ENCODE results near the gene NKAPL. TPM values are rescaled to one million over a fixed set of nuclear protein-coding genes. Genes with fewer than 3 reads are reported as not detected.

Gene NKAPL
- total and polyA plus RNA-seq, 4 experiments from 2014 or later, result 0.15 to 0.33 TPM; not detected in 2

- Histone ChIP-seq H3K27ac (ENCODE audit: low read depth, low read length) (no peak overlapping the region), H3K4me3 (ENCODE audit: low read length in 2 of 2) (no peak overlapping the region), H3K36me3 (ENCODE audit: insufficient read depth, low read length) (no peaks in the 10 kb centered on the region), H3K27me3 (ENCODE audit: insufficient read depth, low read length) (no peaks in the 10 kb centered on the region), H3K4me1 (ENCODE audit: insufficient read depth, low read length) (peaks cover 18% of the 10 kb centered on the region), H3K9me3 (ENCODE audit: control insufficient read depth in 1 of 2, low read length in 2 of 2) (no peaks in the 10 kb centered on the region)
- intact Hi-C loops (cut with micrococcal nuclease), result no loop called here
- no peak overlapping the region for H3K4me3 Mint-ChIP-seq
- H3K9me3 Mint-ChIP-seq, result peaks cover 0 to 9% (median 0%) of the 10 kb centered on the region in 8 donors
- peaks cover 2 to 6% of the 10 kb centered on the region in 2 donors for H3K27me3 Mint-ChIP-seq
- no peak for DNase-seq
- no peak overlapping the region for H3K27ac Mint-ChIP-seq
- peaks cover 0 to 7% (median 7%) of the 10 kb centered on the region in 4 donors for H3K4me1 Mint-ChIP-seq
- CTCF ChIA-PET (ENCODE audit: partially characterized antibody), result no interaction called here
- H3K36me3 Mint-ChIP-seq, result no peaks in the 10 kb centered on the region
- POLR2A ChIA-PET (ENCODE audit: partially characterized antibody), result interaction anchor here (6.4 kb wide), 1 partner anchor 12 kb away, joined by 111 read pairs; the partner anchor contains the start of gene ZKSCAN4
Observed at GRCh38 chr6:28263922-28264321, 4.8 kb downstream of the NKAPL start.

- H3K27ac Mint-ChIP-seq, result no peak overlapping the region
- POLR2A ChIA-PET (ENCODE audit: partially characterized antibody), result interaction anchor here (2.5 to 6.4 kb wide), 2 partner anchors 13 to 17 kb away, joined by 7 to 111 read pairs; partner anchors contain the start of gene ZKSCAN4
- no peaks in the 10 kb centered on the region for H3K27me3 ChIP-seq (ENCODE audit: insufficient read depth, low read length)
- CTCF ChIA-PET (ENCODE audit: partially characterized antibody), result interaction anchor here (5.1 kb wide), 1 partner anchor 90 kb away, joined by 31 read pairs; no protein-coding TSS in a partner anchor
- no peak overlapping the region for H3K27ac ChIP-seq (ENCODE audit: low read depth, low read length)
- peak overlapping the region in 1 of 8 donors; percentile 8 for H3K4me3 Mint-ChIP-seq
- no peak for DNase-seq
- H3K4me1 ChIP-seq (ENCODE audit: insufficient read depth, low read length), result peaks cover 18% of the 10 kb centered on the region
- H3K4me3 ChIP-seq (ENCODE audit: low read length in 2 of 2), result no peak overlapping the region
- H3K36me3 Mint-ChIP-seq, result peaks cover 0 to 2% of the 10 kb centered on the region in 2 donors
- peaks cover 0 to 9% (median 7%) of the 10 kb centered on the region in 4 donors for H3K4me1 Mint-ChIP-seq
- H3K36me3 ChIP-seq (ENCODE audit: insufficient read depth, low read length), result no peaks in the 10 kb centered on the region
- H3K9me3 Mint-ChIP-seq, result peaks cover 0 to 5% (median 0%) of the 10 kb centered on the region in 8 donors
- intact Hi-C loops (cut with micrococcal nuclease), result loop anchor here (5.0 kb wide), 1 partner anchor 123 kb away; the partner anchor contains the start of gene ZKSCAN8
- H3K27me3 Mint-ChIP-seq, result peaks cover 2 to 6% of the 10 kb centered on the region in 2 donors
- H3K9me3 ChIP-seq (ENCODE audit: control insufficient read depth in 1 of 2, low read length in 2 of 2), result no peaks in the 10 kb centered on the region
Observed at GRCh38 chr6:28264834-28265401, 5.8 kb downstream of the NKAPL start.

- H3K9me3 ChIP-seq (ENCODE audit: control insufficient read depth in 1 of 2, low read length in 2 of 2), result no peaks in the 10 kb centered on the region
- no peak overlapping the region for H3K27ac Mint-ChIP-seq
- H3K4me1 ChIP-seq (ENCODE audit: insufficient read depth, low read length), result peaks cover 18% of the 10 kb centered on the region
- peaks cover 4 to 15% (median 11%) of the 10 kb centered on the region in 4 donors for H3K4me1 Mint-ChIP-seq
- no peaks in the 10 kb centered on the region for H3K9me3 Mint-ChIP-seq
- ChIA-PET POLR2A (ENCODE audit: partially characterized antibody) (interaction anchor here (0.8 to 6.4 kb wide), 25 partner anchors 11 to 1947 kb away, joined by 3 to 111 read pairs (median 4); partner anchors contain the start of genes PGBD1, TRIM27, ZKSCAN3 and ZKSCAN4), CTCF (ENCODE audit: partially characterized antibody) (interaction anchor here (0.9 to 5.1 kb wide), 12 partner anchors 8 to 162 kb away, joined by 4 to 31 read pairs (median 4); partner anchors contain the start of genes NKAPL, ZKSCAN4, ZSCAN16 and ZSCAN31)
- H3K4me3 Mint-ChIP-seq, result no peak overlapping the region
- peak overlapping the region; percentile 90 to 94 for H3K4me3 ChIP-seq (ENCODE audit: low read length in 2 of 2)
- peaks cover 0 to 8% of the 10 kb centered on the region in 2 donors for H3K36me3 Mint-ChIP-seq
- H3K36me3 ChIP-seq (ENCODE audit: insufficient read depth, low read length), result peaks cover under 1% of the 10 kb centered on the region
- H3K27ac ChIP-seq (ENCODE audit: low read depth, low read length), result peak overlapping the region; percentile 70
- H3K27me3 Mint-ChIP-seq, result peaks cover 0 to 3% of the 10 kb centered on the region in 2 donors
- intact Hi-C loops (cut with micrococcal nuclease), result loop anchor here (5.0 kb wide), 1 partner anchor 124 kb away; the partner anchor contains the start of gene ZKSCAN8
- H3K27me3 ChIP-seq (ENCODE audit: insufficient read depth, low read length), result no peaks in the 10 kb centered on the region
- no peak for DNase-seq
Observed at GRCh38 chr6:28266563-28266961, 7.5 kb downstream of the NKAPL start.

GRCh38 chr6:28266962-28267694 lies 8.0 kb downstream of the NKAPL start, which contains the start of gene ZSCAN26:
Gene ZSCAN26 (plus strand): TSS chr6:28267143. CDS start chr6:28271920, 4,777 bp downstream.
- peak within 1 kb of the TSS in 1 of 8 donors; percentile 12 for H3K4me3 Mint-ChIP-seq

GRCh38 chr6:28267695-28268059 lies 8.6 kb downstream of the NKAPL start:
- H3K9me3 ChIP-seq (ENCODE audit: control insufficient read depth in 1 of 2, low read length in 2 of 2), result no peaks in the 10 kb centered on the region
- POLR2A ChIA-PET (ENCODE audit: partially characterized antibody), result interaction anchor here (0.7 to 6.4 kb wide), 20 partner anchors 10 to 1016 kb away, joined by 3 to 111 read pairs (median 6); partner anchors contain the start of genes PGBD1, ZKSCAN4, ZKSCAN8 and ZNF165
- peak overlapping the region; percentile 90 to 94 for H3K4me3 ChIP-seq (ENCODE audit: low read length in 2 of 2)
- H3K27ac ChIP-seq (ENCODE audit: low read depth, low read length), result peak overlapping the region; percentile 70
- intact Hi-C loops (cut with micrococcal nuclease), result loop anchor here (1.0 to 5.0 kb wide), 6 partner anchors 15 to 187 kb away; partner anchors contain the start of genes ZKSCAN3, ZKSCAN4, ZKSCAN8 and ZNF165
- peaks cover 4 to 15% (median 11%) of the 10 kb centered on the region in 4 donors for H3K4me1 Mint-ChIP-seq
- H3K27me3 ChIP-seq (ENCODE audit: insufficient read depth, low read length), result no peaks in the 10 kb centered on the region
- H3K27ac Mint-ChIP-seq, result no peak overlapping the region
- peaks cover 12% of the 10 kb centered on the region for H3K36me3 ChIP-seq (ENCODE audit: insufficient read depth, low read length)
- H3K36me3 Mint-ChIP-seq, result peaks cover 11 to 18% of the 10 kb centered on the region in 2 donors
- no peaks in the 10 kb centered on the region for H3K9me3 Mint-ChIP-seq
- CTCF ChIA-PET (ENCODE audit: partially characterized antibody), result interaction anchor here (0.6 to 5.1 kb wide), 9 partner anchors 9 to 163 kb away, joined by 3 to 31 read pairs (median 4); partner anchors contain the start of genes NKAPL, ZKSCAN4 and ZKSCAN8
- DNase-seq, result no peak
- H3K4me3 Mint-ChIP-seq, result no peak overlapping the region
- H3K27me3 Mint-ChIP-seq, result no peaks in the 10 kb centered on the region
- peaks cover 18% of the 10 kb centered on the region for H3K4me1 ChIP-seq (ENCODE audit: insufficient read depth, low read length)

More at GRCh38 chr6:28266962-28267694, 8.0 kb downstream of the NKAPL start, which contains the start of gene ZSCAN26:
- H3K27ac ChIP-seq (ENCODE audit: low read depth, low read length), result peak within 1 kb of the TSS; percentile 70
- H3K4me1 ChIP-seq (ENCODE audit: insufficient read depth, low read length), result peaks cover 18% of the 10 kb centered on the region
- DNase-seq, result peak; percentile 86 to 90 (median 88)
- peaks cover 0 to under 1% of the 10 kb centered on the region in 2 donors for H3K27me3 Mint-ChIP-seq
- peak within 1 kb of the TSS; percentile 90 to 94 for H3K4me3 ChIP-seq (ENCODE audit: low read length in 2 of 2)
- no peaks in the 10 kb centered on the region for H3K9me3 Mint-ChIP-seq
- ChIA-PET POLR2A (ENCODE audit: partially characterized antibody) (interaction anchor here (0.6 to 6.4 kb wide), 30 partner anchors 10 to 1947 kb away, joined by 3 to 111 read pairs (median 4); partner anchors contain the start of genes PGBD1, TRIM27, ZKSCAN3 and ZKSCAN4), CTCF (ENCODE audit: partially characterized antibody) (interaction anchor here (0.6 to 5.1 kb wide), 14 partner anchors 8 to 162 kb away, joined by 3 to 31 read pairs (median 4); partner anchors contain the start of genes NKAPL, ZKSCAN4, ZKSCAN8 and ZSCAN16)
- peaks cover 5 to 12% of the 10 kb centered on the region in 2 donors for H3K36me3 Mint-ChIP-seq
- H3K9me3 ChIP-seq (ENCODE audit: control insufficient read depth in 1 of 2, low read length in 2 of 2), result no peaks in the 10 kb centered on the region
- intact Hi-C loops (cut with micrococcal nuclease), result loop anchor here (1.0 to 5.0 kb wide), 6 partner anchors 15 to 187 kb away; partner anchors contain the start of genes ZKSCAN3, ZKSCAN4, ZKSCAN8 and ZNF165
- H3K4me1 Mint-ChIP-seq, result peaks cover 4 to 15% (median 11%) of the 10 kb centered on the region in 4 donors
- H3K27ac Mint-ChIP-seq, result no peak within 1 kb of the TSS
- H3K27me3 ChIP-seq (ENCODE audit: insufficient read depth, low read length), result no peaks in the 10 kb centered on the region
- H3K36me3 ChIP-seq (ENCODE audit: insufficient read depth, low read length), result peaks cover 6% of the 10 kb centered on the region

- peaks cover 18% of the 10 kb centered on the region for H3K4me1 ChIP-seq (ENCODE audit: insufficient read depth, low read length)
- intact Hi-C loops (cut with micrococcal nuclease), result loop anchor here (5.0 kb wide), 1 partner anchor 127 kb away; the partner anchor contains the start of gene ZKSCAN8
- Mint-ChIP-seq H3K36me3 (peaks cover 23 to 35% of the 10 kb centered on the region in 2 donors), H3K4me3 (no peak overlapping the region), H3K4me1 (peaks cover 4 to 15% (median 11%) of the 10 kb centered on the region in 4 donors), H3K27me3 (no peaks in the 10 kb centered on the region), H3K27ac (peak overlapping the region in 1 of 7 donors; percentile 66), H3K9me3 (no peaks in the 10 kb centered on the region)
- DNase-seq, result no peak
- H3K27me3 ChIP-seq (ENCODE audit: insufficient read depth, low read length), result no peaks in the 10 kb centered on the region
- H3K4me3 ChIP-seq (ENCODE audit: low read length in 2 of 2), result no peak overlapping the region
- ChIA-PET POLR2A (ENCODE audit: partially characterized antibody) (interaction anchor here (1.9 to 3.7 kb wide), 2 partner anchors 66 to 130 kb away, joined by 5 to 53 read pairs; partner anchors contain the start of genes ZKSCAN8 and ZSCAN31), CTCF (ENCODE audit: partially characterized antibody) (interaction anchor here (1.1 to 5.1 kb wide), 3 partner anchors 10 to 165 kb away, joined by 4 to 31 read pairs (median 9); no protein-coding TSS in a partner anchor)
- H3K9me3 ChIP-seq (ENCODE audit: control insufficient read depth in 1 of 2, low read length in 2 of 2), result no peaks in the 10 kb centered on the region
- no peak overlapping the region for H3K27ac ChIP-seq (ENCODE audit: low read depth, low read length)
- peaks cover 23% of the 10 kb centered on the region for H3K36me3 ChIP-seq (ENCODE audit: insufficient read depth, low read length)
Observed at GRCh38 chr6:28269492-28269891, 10.4 kb downstream of the NKAPL start.
